H1 (cell line): ENCODE data around the gene DLGAP5.

ENCODE experiments used
- ATF2 ChIP-seq: IDR thresholded peaks from 2 replicates; pipeline ENCODE4 v1.6.1; 2012; ENCODE audit warnings: low read length, inconsistent platforms
- CTCF ChIP-seq, 3 experiments: IDR thresholded peaks; 1 replicate in 2 of 3; 2 replicates in 1 of 3; pipeline versions ENCODE4 v1.5.1 to v1.6.1; 2011; ENCODE audit warnings: low read length in 3 of 3, mild to moderate bottlenecking in 3 of 3, inconsistent platforms in 2 of 3, low read depth in 1 of 3, moderate library complexity in 1 of 3; ENCODE audit not compliant: insufficient read depth in 1 of 3; ENCODE audit errors: control extremely low read depth in 1 of 3
- MAX ChIP-seq: IDR thresholded peaks from 2 replicates; pipeline ENCODE4 v1.6.1; 2012; ENCODE audit warnings: inconsistent platforms

- TF ChIP-seq CTCF (IDR thresholded peaks at IDR 0.05; ENCODE audit: control extremely low read depth in 1 of 3, insufficient read depth in 1 of 3, low read depth in 1 of 3, low read length in 3 of 3) (no peak), MAX (no peak), ATF2 (no peak)
These were observed 11.0 kb downstream of the DLGAP5 start for GRCh38 chr14:55180434-55180833.
